HG02884 (cell line): ENCODE measurements around the gene ZNF532.

Experiments
- ATAC-seq: cut with Tn5 transposase; IDR thresholded peaks from one replicate; pipeline ENCODE4 v1.9.1; 2021; ENCODE audit warnings: mild to moderate bottlenecking, moderate library complexity; ENCODE audit not compliant: unreplicated experiment

ZNF532 gene

GRCh38 chr18:58868440-58868839 lies 3.8 kb downstream of the ZNF532 start:
- no peak for ATAC-seq

GRCh38 chr18:58870130-58870529 lies 5.5 kb downstream of the ZNF532 start:
- ATAC-seq, result no peak

GRCh38 chr18:58870621-58871020 lies 5.9 kb downstream of the ZNF532 start:
- no peak for ATAC-seq

- ATAC-seq, result no peak
These were observed 7.1 kb downstream of the ZNF532 start for GRCh38 chr18:58871514-58872420.

- no peak for ATAC-seq
These were observed 14.0 kb downstream of the ZNF532 start for GRCh38 chr18:58878640-58879039.

- no peak for ATAC-seq
These were observed 16.8 kb downstream of the ZNF532 start for GRCh38 chr18:58881477-58881876.

GRCh38 chr18:58882044-58882443 lies 17.4 kb downstream of the ZNF532 start:
- ATAC-seq, result no peak

GRCh38 chr18:58882686-58883085 lies 18.0 kb downstream of the ZNF532 start:
- no peak for ATAC-seq

GRCh38 chr18:58884680-58885079 lies 20.0 kb downstream of the ZNF532 start:
- ATAC-seq, result no peak

- no peak for ATAC-seq
These were observed 21.8 kb downstream of the ZNF532 start for GRCh38 chr18:58886431-58886830.

- no peak for ATAC-seq
These were observed 22.4 kb downstream of the ZNF532 start for GRCh38 chr18:58886864-58887612.

- ATAC-seq, result no peak
These were observed 22.9 kb downstream of the ZNF532 start for GRCh38 chr18:58887613-58887963.

GRCh38 chr18:58891776-58892175 lies 27.1 kb downstream of the ZNF532 start:
- ATAC-seq, result no peak

GRCh38 chr18:58892488-58892887 lies 27.8 kb downstream of the ZNF532 start:
- no peak for ATAC-seq

- ATAC-seq, result no peak
These were observed 28.9 kb downstream of the ZNF532 start for GRCh38 chr18:58893388-58894099.

GRCh38 chr18:58894930-58895329 lies 30.3 kb downstream of the ZNF532 start:
- no peak for ATAC-seq

GRCh38 chr18:58895385-58895784 lies 30.7 kb downstream of the ZNF532 start:
- ATAC-seq, result no peak

GRCh38 chr18:58896268-58896667 lies 31.6 kb downstream of the ZNF532 start:
- ATAC-seq, result peak; percentile 86

GRCh38 chr18:58896734-58897508 lies 32.2 kb downstream of the ZNF532 start:
- no peak for ATAC-seq

GRCh38 chr18:58898010-58898799 lies 33.5 kb downstream of the ZNF532 start:
- no peak for ATAC-seq
